Measurements from ENCODE around the gene TRIM54. TPM values are rescaled to one million over a fixed set of nuclear protein-coding genes. Genes with fewer than 3 reads are reported as not detected.

Gene TRIM54
- total RNA-seq, 1 experiment from 2014 or later = 2.8 TPM

DNA sequence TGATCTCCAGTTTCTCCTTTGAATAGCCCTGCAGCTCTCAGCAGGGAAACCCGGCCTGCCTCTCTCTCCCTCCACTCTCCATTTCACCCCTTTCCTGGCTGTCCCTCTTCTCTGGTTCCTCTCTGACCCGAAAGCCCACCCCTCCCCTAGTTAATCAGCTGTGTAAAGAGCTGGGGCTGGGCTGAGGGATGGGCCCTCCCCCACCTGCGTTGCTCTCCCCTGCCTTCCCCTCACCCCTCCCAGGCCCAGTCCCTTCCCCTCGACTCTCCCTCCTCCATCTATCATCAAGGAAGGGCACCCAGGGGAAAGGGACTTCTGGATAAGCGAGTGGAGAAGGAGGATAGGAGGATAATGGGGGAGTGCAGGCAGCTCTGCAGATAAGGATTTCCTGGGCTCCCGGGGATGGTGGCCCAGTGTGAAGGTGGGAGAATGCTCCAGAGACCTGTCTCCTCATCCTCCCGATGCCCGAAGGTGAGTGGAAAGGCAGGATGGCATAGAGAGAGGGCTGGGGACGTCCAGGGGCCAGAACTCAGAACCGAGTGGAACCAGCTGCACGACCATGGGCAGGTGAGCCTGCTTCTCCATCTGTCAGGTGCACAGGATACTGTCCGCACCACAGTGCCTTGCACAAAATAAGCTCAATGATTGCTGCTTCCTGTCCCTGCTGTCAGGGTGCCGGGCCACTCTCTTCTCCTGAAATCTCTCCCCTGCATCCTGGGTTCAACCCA is 31.4 kb upstream of the TRIM54 start:
- no peak for TF ChIP-seq EZH2 (IDR thresholded peaks at IDR 0.05; ENCODE audit: borderline replicate concordance, low read depth, low read length, poor library complexity, severe bottlenecking)
- TF ChIP-seq, protein P1, sequence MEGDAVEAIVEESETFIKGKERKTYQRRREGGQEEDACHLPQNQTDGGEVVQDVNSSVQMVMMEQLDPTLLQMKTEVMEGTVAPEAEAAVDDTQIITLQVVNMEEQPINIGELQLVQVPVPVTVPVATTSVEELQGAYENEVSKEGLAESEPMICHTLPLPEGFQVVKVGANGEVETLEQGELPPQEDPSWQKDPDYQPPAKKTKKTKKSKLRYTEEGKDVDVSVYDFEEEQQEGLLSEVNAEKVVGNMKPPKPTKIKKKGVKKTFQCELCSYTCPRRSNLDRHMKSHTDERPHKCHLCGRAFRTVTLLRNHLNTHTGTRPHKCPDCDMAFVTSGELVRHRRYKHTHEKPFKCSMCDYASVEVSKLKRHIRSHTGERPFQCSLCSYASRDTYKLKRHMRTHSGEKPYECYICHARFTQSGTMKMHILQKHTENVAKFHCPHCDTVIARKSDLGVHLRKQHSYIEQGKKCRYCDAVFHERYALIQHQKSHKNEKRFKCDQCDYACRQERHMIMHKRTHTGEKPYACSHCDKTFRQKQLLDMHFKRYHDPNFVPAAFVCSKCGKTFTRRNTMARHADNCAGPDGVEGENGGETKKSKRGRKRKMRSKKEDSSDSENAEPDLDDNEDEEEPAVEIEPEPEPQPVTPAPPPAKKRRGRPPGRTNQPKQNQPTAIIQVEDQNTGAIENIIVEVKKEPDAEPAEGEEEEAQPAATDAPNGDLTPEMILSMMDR (conservative IDR thresholded peaks at IDR 0.05; ENCODE audit: low read depth, low read length) = no peak
- peaks cover 8% of the 10 kb centered on the region for H3K36me3 ChIP-seq (ENCODE audit: insufficient read depth, low read length, poor library complexity, severe bottlenecking)
- no TSS peak for BruUV-seq (replicated peaks)
- no peaks in the 10 kb centered on the region for H3K9me3 ChIP-seq (ENCODE audit: low read depth, low read length, poor library complexity, severe bottlenecking)
- CTCF ChIA-PET = interaction anchor here (0.6 to 1.4 kb wide), 2 partner anchors 15 to 239 kb away, joined by 3 read pairs; partner anchors contain the start of gene IFT172
- intact Hi-C loops (cut with micrococcal nuclease; ENCODE audit: unreplicated experiment) = no loop called here
- POLR2A ChIA-PET (ENCODE audit: low non-redundant PET) = interaction anchor here (0.6 kb wide), 1 partner anchor 31 kb away, joined by 3 read pairs; no protein-coding TSS in a partner anchor
- no peaks in the 10 kb centered on the region for H3K27me3 ChIP-seq (replicated peaks; ENCODE audit: insufficient read depth, low read depth, low read length, poor library complexity)
- no peak overlapping the region for H3K4me3 ChIP-seq (ENCODE audit: low read depth, low read length, poor library complexity, severe bottlenecking)
- no peak for DNase-seq (ENCODE audit: low spot score)
- H3K4me1 ChIP-seq (ENCODE audit: insufficient read depth, low read length, poor library complexity, severe bottlenecking) = no peaks in the 10 kb centered on the region
- H3K27ac ChIP-seq (ENCODE audit: low read depth, low read length, poor library complexity, severe bottlenecking) = no peak overlapping the region

DNA sequence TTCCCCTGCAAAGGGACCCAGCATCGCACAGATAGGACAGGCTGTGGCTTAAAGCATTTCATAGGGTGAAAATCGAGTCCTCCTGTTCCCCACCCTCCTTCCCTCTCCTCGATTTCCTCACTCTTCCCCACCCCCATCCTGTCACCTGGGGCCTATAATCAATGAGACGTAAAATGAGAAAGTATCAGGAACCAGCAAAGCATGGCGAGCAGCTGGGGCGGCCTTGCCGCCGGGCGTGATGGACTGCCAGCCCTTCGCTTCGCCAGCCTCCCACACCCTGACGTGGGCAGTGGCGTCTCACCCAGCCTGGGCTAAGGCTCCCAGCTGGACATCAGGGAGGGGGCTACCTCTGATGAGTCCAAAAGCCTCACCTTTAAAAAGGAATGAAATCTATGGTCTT is 30.5 kb upstream of the TRIM54 start:
- ChIA-PET POLR2A (ENCODE audit: low non-redundant PET) (no interaction called here), CTCF (interaction anchor here (1.4 kb wide), 1 partner anchor 14 kb away, joined by 3 read pairs; no protein-coding TSS in a partner anchor)
- Histone ChIP-seq H3K9me3 (ENCODE audit: low read depth, low read length, poor library complexity, severe bottlenecking) (no peaks in the 10 kb centered on the region), H3K36me3 (ENCODE audit: insufficient read depth, low read length, poor library complexity, severe bottlenecking) (peaks cover 9% of the 10 kb centered on the region), H3K4me1 (ENCODE audit: insufficient read depth, low read length, poor library complexity, severe bottlenecking) (no peaks in the 10 kb centered on the region), H3K27me3 (replicated peaks; ENCODE audit: insufficient read depth, low read depth, low read length, poor library complexity) (no peaks in the 10 kb centered on the region), H3K27ac (ENCODE audit: low read depth, low read length, poor library complexity, severe bottlenecking) (no peak overlapping the region), H3K4me3 (ENCODE audit: low read depth, low read length, poor library complexity, severe bottlenecking) (no peak overlapping the region)
- no peak for DNase-seq (ENCODE audit: low spot score)
- intact Hi-C loops (cut with micrococcal nuclease; ENCODE audit: unreplicated experiment) = no loop called here
- BruUV-seq (replicated peaks) = no TSS peak
- TF ChIP-seq, protein P1 (conservative IDR thresholded peaks at IDR 0.05; ENCODE audit: low read depth, low read length) = no peak
- TF ChIP-seq EZH2 (IDR thresholded peaks at IDR 0.05; ENCODE audit: borderline replicate concordance, low read depth, low read length, poor library complexity, severe bottlenecking) = no peak

DNA sequence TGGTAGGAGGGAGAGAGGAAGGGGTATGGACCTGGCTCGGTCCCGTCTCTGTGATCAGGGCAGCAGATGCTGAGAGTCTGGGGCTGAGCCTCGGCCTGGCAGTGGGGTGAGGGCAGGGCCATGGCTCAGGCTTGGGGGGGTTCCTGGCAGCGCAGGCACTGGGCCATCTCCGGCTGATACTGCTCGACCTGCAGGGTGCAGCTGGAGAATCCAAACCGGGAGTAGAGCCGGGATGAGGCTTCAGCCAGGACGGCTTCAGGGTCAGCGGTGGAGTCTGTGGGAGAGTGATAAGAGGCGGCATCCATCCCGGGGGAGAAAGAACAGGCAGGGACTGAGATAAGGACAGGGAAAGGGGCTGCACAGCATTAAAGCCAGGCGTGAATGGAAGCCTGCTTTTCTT is 27.0 kb upstream of the TRIM54 start:
- BruUV-seq (replicated peaks) = no TSS peak
- no peak for DNase-seq (ENCODE audit: low spot score)
- Histone ChIP-seq H3K9me3 (ENCODE audit: low read depth, low read length, poor library complexity, severe bottlenecking) (no peaks in the 10 kb centered on the region), H3K36me3 (ENCODE audit: insufficient read depth, low read length, poor library complexity, severe bottlenecking) (peaks cover 18% of the 10 kb centered on the region), H3K27me3 (replicated peaks; ENCODE audit: insufficient read depth, low read depth, low read length, poor library complexity) (no peaks in the 10 kb centered on the region), H3K27ac (ENCODE audit: low read depth, low read length, poor library complexity, severe bottlenecking) (no peak overlapping the region), H3K4me3 (ENCODE audit: low read depth, low read length, poor library complexity, severe bottlenecking) (no peak overlapping the region), H3K4me1 (ENCODE audit: insufficient read depth, low read length, poor library complexity, severe bottlenecking) (no peaks in the 10 kb centered on the region)
- POLR2A ChIA-PET (ENCODE audit: low non-redundant PET) = no interaction called here
- TF ChIP-seq EZH2 (IDR thresholded peaks at IDR 0.05; ENCODE audit: borderline replicate concordance, low read depth, low read length, poor library complexity, severe bottlenecking) = no peak
- TF ChIP-seq, protein P1 (conservative IDR thresholded peaks at IDR 0.05; ENCODE audit: low read depth, low read length) = no peak
- CTCF ChIA-PET = no interaction called here
- intact Hi-C loops (cut with micrococcal nuclease; ENCODE audit: unreplicated experiment) = no loop called here

Data from A673 (cell line).